ENCODE results near the gene EEF2K.

DNA sequence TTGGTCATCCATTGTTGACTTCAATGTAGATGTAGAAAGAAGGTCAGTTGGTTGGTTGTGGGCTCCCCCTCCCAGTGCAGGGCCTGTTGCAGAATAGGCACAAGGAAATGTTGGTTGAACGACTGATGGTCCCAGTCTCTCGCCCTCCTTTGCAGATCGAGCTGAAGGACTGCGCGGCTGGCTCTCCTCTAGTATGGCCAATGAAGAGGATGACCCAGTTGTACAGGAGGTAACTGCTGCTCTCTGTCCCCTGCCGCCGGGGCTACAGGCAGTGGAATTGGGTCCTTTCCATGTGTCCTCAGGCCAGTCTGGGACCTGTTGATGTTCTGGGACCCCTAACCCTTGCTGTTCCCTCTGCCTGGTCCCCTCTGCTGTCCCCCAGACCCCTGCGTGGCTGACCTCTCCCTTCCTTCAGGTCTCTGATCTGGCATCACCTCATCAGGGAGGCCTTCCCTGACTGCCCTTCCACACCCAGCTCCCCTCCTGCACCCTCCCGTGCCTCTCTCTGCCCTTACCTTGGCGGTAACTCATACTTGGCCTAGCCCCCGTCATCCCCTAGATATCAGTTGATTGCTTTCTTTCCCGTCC is 96.8 kb downstream of the EEF2K start:
- no peak for TF ChIP-seq CTCF (IDR thresholded peaks at IDR 0.05)
- TF ChIP-seq POLR2AphosphoS5 (IDR thresholded peaks at IDR 0.05) = no peak

All from sigmoid colon (tissue), 4 donors.